Measurements from ENCODE around the gene TMEM203.

TMEM203 gene

DNA sequence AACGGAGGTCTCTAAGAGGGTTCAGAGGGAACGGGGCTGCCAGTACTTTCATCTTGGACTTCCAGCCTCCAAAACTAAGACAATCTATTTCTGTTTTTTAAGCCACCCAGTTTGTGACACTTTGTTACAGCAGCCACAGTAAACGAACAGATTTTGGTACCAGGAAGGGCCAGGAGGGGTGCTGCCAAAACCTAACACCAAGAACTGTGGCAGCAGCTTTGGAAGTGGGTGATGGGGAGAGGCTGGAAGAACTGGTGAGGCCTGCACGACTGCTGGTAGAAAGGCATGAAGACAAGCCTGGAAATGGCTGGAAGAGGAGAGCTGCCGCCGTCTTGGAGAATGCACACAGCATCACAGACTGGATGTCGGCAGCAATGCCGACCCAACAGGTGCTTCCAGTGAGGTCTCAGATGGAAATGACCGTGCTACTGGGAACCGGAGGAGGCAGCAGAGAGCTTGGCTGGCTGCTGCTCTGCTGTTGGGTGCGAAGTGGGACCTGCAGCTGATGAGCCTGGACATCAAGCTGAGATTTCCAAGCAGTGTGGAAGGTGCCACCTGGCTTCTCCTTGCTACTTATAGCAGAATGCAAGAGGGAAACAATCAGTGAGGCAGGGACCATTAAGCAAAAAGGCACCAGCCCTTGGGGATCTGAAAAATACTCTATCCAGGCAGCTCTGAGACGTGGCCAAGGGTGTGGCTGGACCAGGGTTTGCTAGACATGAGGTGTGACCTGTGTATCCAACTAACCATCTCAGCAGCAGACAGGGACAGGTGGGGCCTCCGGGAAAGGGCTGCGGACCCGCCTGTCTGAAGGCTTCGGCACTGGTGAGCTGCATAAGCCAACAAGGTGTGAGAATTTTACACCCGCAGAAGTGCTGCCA, 28.9 kb downstream of the TMEM203 start:
- no peak for DNase-seq

DNA sequence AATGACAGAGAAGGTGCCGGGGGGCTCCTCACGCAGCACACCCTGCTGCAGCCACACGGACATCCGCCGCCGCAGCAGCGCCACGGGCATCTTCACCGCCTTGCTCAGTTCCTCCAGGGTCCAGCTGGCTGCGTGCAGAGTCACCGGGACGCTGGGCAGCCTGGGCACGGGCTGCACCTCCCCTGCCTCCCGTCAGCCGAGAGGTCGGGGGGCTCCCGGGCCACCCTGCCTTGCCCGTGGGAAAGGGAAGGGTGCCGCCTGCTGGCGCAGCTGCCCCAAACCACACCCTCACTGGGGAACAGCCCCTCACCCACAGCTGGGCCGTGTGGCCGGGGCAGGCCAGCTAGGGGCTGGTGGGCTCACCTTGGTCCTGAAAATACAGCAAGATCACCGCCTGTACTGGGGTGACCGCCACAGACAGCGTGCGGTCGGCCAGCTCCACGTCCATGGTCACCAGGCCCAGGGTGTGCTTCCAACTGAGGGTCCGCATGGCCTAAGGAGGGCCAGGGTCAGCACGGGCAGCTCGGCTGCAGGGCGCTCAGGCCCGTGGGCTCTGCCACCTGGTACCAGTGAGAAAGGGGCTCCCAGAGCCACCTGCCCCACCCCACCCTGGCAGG, 30.0 kb downstream of the TMEM203 start:
- no peak for DNase-seq

DNA sequence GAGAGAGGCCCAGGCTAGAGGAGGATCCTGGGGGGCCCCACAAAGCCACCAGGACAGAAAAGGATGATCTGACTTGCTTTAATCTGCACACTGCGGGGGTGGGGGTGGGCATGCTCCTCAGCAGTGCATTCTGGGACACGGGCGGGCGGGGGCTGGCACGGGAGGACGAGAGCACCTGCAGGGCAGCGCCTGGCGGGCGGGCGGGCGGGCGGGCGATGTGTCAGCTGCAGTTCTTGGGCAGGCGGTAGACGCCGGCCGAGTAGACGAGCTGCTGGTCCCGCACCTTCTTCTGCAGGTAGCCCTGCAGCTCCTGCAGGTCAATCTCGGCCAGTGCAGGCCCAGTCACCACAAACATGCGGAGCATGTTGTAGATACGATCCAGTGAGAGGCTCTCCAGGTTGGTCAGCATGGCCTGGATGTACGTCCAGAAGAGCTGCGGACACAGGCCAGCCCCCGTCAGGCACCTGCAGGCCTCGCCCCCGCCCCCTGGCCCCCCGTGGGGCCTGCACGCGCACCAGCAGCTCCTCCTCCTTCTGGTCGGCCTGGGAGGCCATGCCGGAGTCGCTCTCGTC, 30.6 kb downstream of the TMEM203 start:
- DNase-seq = no peak

DNA sequence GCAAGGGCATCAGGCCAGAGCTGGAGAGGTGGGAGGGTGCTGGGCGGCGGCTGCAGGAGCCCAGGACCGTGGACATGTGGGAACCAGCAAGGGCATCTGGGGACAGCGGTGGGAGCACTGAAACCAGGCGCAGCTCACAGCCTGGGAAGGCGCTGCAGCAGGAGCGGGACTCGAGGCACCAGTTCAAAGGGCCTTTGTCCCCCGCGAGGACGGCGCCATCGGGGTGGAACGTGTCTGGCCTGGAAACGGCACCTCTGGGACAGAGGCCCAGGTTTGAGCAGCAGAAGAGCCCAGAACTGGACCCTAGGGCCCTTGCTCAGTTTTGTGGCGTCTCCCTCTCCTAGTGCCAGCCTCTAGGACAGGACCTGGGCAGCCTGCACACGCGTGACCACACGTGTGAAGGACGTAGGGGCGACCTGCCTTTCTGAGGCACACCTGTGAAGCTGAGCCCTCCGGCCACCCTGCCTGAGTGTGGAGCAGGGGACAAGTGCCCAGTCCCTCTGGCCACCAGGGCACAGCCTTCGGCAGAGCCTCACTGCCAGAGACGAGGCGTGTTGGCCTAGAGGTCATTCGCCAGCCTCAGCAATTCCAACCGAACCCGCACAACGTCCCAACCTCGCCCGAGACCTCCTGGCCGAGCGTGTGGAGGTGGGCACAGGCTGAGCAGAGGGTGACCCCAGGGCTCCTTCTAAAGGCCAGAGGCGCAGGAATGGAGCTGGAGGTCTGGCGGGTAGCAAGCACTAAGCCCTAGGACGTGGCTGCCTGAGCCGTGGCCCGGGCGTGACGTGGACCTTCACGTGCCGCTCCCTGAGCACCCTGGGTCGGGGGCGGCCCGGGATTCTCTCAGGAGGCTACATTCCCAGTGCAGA, 31.4 kb downstream of the TMEM203 start:
- no peak for DNase-seq

DNA sequence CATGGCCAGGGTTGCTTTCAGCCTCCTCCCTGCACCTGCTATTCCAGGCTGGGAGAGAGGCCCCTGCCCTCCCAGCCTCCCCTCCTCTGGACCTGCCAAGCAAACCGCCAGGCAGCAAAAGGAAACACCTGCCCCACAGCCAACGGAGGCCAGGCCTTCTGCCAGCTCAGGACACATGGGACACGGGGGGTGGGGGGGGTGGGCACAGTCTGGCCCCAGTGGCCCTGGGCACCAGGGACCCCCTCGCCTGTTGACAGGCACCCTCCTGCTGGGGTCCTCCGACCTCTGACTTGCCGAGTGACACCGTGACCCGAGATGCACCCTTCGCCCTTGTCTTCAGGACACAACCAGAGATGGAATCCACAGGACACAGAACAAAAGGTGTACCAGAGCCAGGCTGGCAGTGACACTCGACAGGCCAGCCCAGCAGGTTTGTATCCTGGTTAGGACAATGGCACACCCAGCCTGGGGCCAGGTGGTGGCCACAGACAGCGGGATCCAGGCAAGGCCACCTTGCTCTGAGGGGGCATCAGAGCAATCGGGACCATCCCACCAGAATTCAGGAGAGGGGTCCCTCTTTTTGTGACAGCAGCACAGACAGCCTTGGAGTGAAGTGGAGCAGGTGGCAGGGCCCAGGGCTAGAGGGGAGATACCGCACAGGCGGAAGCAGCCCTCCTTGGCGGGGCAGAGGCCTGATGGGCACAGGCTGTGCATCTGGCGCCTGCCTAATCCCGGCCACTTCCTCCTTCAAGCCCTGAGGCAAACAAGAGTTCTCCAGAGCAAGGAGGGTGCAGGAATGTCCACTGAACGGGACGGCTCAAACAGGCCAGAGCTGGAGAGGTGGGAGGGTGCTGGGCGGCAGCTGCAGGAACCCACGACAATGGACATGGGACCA, 32.3 kb downstream of the TMEM203 start:
- DNase-seq = no peak

DNA sequence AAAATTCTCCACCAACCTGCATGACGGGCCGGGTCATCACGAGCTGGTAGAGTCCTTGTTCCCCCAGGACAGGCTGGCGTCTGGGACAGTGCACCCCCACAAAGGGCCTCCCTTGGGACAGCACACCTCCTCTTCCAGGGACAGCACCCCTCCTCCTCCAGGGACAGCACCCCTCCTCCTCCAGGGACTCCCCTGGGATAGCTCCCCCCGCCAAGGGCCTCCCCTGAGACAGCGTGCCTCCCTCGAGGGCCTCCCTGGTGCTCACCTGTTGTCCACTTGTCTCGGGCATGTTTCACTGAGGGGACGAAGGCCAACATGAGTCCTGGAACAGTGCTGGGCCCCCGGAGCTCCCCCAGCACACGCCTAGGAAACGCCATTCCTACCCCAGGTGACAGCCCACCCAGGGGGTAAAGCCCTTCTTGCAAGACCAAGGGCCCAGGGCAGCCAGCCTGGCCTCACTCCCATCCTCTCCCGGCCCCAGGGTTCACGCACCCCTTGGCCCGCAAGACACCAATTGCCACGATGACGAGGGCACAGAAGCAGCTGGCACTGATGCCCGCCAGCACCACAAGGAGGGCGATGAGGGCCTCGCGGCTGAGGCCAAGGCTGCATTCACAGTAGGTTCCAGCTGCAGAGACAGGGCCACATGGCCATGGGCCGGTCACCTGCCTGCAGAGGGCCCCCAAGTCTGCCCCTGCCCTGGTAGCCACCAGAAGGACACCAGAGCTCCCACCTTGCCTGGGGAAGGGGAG, 34.1 kb downstream of the TMEM203 start:
- no peak for DNase-seq

DNA sequence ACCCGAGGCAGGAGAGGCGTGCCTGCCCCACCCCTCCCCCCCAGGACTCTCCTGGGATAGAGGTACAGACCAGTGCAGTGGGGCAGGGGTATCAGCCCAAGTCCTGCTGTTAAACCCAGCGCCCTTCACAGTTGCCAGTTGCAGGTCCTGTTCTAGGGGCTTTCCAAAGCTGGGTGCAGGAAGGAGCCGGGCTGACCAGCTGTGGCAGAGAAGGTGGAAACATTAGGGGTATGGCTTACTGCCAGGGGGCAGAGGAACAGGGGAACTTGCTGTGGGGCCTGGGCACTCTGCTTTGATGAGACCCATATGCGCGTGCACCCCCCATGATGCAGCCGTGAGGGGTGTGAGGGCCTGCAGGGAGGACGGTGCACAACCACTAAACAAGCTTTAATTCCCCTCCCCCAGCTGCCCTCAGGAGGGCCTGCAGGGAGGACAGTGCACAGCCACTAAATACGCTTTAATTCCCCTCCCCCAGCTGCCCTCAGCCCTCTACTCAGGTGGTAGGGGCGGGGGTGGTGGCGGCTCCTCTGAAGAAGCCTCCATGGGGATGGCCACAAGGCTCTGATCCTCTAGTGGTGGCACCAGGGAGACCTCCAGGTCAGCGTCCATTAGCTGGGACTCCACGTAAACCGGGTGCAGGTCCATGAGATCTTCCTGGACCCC, 34.8 kb downstream of the TMEM203 start:
- DNase-seq = no peak

DNA sequence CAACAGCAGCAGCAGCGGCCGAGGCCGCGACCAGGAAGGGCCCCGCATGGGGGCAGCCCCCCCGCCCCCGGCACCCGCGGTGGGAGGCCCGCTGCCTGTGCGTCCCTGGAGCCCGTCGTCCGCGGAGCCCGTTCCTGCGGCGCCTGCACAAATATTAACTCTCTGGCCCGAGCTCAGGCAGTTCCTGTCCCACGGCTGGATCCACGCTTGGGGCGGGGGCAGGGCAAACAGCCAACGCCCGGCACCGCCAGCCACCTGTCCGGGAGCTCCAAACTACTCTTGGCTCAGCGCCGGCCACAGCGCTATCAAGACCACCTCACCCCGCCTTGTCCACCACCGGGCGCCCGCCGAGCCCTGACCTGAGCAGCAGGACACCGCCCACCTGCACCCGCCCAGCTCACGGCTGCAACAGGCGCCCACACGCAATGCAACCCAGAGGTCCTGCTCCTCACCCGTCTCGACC, 35.5 kb downstream of the TMEM203 start, which contains the start of gene LRRC26:
TSS of gene LRRC26 (minus strand) at position 156 of the 463 bp plus-strand sequence. CDS start at position 48, 108 bp downstream.
- DNase-seq = no peak

DNA sequence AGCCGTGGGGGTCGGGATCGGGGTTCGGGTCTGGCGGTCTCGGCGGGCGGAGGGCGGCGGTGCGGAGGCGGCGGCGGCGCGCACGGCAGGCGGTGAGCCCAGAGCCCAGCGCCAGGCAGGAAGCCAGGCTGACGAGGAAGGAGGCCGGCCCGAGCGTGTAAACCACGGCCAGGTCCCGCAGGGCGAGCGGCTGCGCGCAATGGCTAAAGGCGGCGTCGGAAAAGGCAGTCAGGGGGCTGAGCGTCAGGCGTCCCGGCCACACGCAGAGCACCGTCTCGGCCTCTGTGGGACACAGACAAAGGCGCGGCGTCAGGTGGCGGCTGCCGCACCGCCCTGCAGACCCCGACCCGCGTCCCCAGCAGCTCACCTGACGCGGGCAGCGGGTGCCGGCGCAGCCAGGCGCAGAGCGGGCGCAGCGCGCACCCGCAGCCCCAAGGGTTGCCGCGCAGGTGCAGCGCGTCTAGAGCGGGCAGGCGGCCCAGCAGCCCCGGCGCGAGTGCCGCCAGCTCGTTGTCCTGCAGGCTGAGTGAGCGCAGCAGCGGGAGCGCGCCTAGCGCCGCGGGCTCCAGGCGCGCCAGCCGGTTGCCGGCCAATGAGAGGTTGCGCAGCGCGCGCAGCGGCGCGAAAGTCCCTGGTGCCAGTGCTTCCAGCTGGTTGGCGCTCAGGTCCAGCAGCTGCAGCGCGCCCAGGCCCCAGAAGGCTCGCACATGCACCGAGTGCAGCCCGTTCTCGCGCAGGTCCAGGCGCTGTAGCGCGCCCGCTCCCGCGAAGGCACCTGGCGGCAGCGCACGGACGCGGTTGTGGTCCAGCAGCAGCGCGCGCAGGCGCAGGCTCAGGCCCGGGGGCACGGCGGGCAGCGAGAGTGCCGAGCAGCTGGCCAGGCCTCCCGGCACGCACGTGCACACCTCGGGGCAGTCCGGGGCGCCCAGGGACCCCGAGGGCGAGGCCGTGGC, 36.3 kb downstream of the TMEM203 start:
- no peak for DNase-seq

DNA sequence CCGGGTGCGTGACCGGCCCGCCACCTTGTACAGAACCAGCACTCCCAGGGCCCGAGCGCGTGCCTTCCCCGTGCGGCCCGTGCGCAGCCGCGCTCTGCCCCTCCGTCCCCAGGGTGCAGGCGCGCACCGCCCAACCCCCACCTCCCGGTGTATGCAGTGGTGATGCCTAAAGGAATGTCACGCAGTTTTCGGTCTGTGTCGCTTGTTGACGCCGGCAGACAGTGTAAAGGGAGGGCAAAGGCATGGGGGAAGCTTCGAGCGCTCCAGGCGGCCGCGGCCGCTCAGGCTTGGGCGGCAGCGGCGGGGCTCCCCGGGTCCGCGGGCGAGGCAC, 36.9 kb downstream of the TMEM203 start:
- no peak for DNase-seq

DNA sequence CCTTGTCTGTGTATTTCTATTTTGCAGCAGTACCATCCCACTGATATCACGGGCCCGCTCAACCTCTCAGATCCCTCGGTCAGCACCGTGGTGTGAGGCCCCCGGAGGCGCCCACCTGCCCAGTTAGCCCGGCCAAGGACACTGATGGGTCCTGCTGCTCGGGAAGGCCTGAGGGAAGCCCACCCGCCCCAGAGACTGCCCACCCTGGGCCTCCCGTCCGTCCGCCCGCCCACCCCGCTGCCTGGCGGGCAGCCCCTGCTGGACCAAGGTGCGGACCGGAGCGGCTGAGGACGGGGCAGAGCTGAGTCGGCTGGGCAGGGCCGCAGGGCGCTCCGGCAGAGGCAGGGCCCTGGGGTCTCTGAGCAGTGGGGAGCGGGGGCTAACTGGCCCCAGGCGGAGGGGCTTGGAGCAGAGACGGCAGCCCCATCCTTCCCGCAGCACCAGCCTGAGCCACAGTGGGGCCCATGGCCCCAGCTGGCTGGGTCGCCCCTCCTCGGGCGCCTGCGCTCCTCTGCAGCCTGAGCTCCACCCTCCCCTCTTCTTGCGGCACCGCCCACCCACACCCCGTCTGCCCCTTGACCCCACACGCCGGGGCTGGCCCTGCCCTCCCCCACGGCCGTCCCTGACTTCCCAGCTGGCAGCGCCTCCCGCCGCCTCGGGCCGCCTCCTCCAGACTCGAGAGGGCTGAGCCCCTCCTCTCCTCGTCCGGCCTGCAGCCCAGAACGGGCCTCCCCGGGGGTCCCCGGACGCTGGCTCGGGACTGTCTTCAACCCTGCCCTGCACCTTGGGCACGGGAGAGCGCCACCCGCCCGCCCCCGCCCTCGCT, 37.5 kb downstream of the TMEM203 start:
- DNase-seq = no peak

DNA sequence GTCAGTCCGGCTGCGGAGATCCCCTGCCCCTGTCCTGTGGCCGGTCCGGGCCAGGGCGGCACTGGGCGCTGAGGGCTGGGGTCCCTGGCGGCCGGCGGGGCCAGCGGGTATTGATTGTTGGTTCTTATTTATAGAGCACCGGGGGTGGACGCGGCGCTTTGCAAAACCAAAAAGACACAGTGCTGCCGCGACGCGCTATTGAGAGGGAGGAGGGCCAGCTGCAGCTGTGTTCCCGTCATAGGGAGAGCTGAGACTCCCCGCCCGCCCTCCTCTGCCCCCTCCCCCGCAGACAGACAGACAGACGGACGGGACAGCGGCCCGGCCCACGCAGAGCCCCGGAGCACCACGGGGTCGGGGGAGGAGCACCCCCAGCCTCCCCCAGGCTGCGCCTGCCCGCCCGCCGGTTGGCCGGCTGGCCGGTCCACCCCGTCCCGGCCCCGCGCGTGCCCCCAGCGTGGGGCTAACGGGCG, 38.1 kb downstream of the TMEM203 start:
- no peak for DNase-seq

DNA sequence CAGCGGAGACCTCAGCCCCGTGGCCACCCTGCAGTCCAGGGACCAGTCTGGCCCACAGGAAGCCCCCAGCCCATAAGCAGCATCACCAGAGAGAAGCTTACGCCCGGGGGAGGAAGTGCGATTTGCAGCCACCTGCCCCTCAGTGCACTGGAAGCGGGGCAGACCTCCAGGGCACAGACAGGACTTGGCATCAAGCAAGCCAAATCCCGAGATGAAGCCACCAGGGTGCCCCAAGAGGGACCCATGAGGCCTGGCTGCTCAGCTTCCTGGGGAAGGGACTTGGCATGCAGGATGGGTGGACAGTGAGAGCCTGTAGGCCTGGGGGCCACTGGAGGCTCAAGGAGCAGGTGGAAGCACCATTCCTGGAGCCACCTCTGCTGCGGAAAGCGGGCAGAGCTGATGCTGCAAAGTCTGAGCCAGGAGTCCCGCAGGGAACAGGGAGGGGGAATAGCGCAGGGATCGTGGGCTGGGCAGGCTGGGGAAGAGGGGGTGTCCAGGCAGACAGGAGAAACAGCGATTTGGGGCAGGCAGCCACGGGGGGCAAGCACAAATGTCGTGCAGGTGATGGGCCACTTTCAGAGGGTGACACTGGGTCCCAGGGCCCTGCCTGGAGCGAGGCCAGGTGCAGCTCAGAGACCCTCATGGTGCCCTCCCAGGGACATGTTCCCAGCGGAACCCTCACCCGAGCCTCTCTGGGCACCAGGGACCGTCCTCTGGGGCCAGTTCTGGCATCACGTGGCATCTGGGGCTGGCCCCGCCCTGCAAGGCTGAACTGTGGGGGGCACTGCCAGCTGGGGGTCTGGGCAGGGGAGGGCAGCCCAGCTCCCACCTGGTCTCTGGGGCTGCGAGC, 38.8 kb downstream of the TMEM203 start:
- no peak for DNase-seq

DNA sequence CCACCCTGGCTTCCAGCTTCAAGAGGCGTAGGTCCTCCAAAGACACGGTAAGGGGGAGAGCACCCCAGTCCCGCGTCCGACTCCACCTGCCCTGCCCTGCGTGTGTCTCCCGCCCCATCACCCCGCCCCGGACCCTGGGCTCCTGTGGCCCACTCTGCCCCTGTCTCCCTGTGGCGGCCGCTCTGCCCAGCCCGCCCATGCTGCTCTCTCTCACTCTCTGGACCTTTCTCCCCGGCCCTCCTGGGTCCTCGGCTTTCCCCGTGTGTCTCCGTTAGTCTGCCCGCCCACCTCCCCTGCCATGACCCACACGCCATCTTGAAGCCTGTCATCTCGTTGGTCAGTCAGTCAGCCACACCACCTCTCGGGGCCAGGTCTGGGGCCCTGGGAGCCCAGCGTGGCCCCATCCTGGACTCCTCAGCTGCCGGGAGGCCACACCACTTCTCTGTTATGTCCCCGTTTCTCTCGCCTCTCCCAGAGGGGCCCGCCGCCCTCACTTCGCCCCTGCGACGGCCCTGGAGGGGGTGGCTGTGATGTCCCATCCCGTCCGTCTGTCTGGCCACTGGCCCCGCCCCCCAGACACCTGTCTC, 40.1 kb downstream of the TMEM203 start:
- DNase-seq = no peak

DNA sequence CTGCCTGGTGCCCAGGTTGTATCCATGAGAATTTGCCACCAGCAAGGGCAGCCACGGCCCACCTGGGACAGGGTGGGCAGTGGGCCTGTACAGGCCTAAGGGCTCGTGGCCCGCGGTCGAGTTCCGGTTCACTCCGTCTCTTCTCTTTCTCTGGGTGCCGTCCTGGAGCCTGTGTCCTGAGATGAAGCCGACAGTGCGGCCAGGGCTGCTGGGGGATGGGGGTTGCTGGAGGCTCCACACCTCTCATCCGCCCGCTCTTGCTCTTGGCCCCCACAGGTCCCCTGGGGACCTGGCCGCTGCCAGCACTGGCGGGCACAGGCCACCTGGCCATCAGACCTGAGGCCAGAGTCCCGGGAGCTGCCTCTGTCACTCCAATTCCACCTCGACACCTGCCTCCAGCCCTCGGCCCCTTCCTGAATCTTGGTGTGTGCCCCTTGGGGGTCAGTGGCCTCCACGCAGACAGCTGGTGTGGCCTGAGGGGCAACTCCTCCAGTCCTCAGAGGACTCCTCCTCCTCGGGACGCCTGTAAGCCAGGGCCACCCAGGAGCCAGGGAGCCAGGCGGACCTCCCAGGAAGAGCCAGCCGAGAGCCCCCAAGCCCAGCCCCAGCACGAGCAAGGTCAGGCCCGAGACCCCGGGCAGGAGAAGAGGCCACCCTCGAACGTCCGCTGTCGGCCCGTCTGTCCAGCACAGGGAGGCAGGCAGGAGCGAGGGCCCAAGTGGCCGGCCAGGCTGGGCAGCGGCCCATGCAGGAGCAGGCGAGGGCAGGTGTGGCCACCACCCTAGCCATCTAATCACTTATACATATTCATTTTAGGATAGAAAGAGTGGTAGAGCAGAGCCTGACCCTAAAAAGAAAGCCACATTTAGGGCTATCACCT, 40.8 kb downstream of the TMEM203 start:
- no peak for DNase-seq

DNA sequence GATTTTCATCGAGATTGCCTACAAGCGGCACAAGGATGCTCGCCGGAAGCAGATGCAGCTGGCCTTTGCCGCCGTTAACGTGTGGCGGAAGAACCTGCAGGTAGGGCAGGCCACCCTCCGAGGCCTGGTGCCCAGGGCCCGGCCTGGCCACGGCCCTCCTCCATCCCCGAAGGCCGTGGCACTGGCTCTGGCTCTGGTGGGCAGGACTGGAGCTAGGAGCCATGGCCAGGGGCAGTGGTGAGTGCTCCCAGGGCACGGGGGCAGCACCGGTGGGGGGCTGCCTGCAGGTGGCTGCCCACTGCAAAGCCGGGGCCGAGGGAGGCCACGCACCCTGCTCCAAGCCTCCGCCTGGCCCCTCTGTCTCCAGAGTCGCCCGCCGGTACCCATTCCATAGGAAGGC, 41.6 kb downstream of the TMEM203 start:
- no peak for DNase-seq

All from right forelimb (tissue), 1 donor.